CD4-positive, alpha-beta T cell treated with Interleukin-21 for 1 hour (primary cell): ENCODE results near the gene PCARE.
"Not testable (repeated sequence)": the region's sequence is repeated elsewhere in the genome, so short reads cannot be mapped to it uniquely, and the experiment has no call there.

ENCODE experiments used
- DNase-seq: peaks from one replicate; pipeline ENCODE4 v3.0.0-alpha.2; 2020

PCARE gene

DNA sequence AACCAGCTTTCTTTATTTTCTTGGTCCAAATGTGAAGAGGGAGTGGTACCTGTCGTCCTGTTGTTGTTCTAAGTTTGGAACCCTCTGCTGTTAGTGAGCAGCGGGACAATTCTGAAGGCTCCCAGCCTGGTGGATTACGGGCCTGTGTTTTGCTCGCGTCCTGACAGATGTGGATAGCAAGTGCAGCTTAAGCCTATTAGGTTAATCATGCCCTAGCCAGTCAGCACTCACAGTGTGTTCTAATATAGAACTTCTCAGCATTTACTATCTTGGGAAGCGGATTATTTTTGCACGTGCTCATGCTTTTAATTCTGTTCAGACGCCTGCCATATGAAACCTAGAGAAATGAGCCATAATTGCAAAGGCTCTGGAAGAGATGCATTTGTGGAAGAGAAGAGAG is at the start of gene PCARE:
Gene PCARE (minus strand): TSS at position 113 of the 400 bp plus-strand sequence. CDS start 262 bp downstream, outside the sequence.
- no peak for DNase-seq

DNA sequence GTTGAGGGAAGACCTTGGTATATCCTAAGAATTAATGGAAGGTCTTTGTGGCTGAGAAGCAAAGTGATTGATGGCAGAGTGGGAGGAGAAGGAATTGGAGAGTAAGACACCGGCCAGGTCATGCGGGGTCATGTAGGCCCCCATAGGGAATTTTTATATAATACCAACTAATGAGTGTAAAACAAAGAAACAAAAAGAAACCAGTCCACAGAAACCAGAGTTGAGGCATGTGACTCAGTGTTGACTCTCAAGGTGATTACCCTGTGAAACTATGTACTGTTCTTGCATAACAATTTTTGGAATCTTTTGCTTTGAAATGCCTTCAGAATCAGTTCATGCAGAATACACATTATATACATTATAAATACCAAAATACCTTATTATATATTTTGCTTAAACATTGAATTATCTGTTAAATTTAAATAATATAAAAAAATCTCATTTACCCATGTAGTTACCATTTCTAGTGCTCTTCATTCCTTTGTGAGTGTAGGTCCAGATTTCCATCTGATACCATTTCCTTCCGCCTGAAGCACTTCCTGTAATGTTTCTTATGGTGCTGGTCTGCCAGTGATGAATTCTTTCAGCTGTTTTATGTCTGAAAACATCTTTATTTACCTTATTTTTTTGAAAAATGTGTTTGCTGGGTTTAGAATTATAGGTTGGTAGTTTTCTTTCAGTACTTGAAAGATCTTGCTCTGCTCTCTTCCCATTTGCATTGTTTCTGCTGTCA is 49.5 kb upstream of the PCARE start:
- no peak for DNase-seq

DNA sequence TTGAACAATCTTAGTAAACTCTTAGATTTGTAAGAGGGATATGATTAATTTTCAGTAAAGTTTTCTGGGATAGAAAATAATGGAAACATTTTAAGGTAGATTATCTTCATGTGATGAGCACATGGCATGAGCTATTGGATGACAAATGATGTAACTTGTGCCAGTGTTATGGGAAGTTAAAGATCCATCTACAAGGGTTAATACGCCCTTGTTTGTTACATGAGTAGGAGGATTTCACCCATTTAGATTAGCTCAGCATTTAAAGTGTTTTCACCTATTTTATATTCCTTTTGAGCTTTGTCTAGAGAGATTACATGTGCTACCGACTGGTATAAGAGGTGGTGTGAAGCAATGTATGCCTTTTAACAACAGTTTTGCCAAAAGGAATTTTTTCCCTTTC is 46.5 kb upstream of the PCARE start:
- DNase-seq = no peak

DNA sequence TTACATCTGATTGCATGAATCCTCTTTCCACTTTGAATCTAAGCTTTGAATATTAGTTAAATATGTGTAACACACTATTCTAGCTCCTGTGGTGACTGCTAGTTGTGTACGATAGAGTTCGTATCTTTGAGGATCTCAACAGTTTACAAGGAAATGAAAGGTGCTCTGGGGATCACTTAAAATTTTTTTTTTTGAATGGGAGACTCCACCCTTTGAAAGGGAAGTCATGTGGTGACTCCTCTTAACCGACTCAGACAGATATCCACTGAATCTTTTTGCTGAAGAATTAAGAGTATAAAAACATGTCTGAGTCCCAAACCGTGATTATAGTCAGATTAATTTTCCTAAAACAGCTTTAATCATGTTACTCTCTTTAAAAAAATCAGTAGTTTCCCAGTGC is 44.9 kb upstream of the PCARE start:
- DNase-seq = peak; percentile 18

DNA sequence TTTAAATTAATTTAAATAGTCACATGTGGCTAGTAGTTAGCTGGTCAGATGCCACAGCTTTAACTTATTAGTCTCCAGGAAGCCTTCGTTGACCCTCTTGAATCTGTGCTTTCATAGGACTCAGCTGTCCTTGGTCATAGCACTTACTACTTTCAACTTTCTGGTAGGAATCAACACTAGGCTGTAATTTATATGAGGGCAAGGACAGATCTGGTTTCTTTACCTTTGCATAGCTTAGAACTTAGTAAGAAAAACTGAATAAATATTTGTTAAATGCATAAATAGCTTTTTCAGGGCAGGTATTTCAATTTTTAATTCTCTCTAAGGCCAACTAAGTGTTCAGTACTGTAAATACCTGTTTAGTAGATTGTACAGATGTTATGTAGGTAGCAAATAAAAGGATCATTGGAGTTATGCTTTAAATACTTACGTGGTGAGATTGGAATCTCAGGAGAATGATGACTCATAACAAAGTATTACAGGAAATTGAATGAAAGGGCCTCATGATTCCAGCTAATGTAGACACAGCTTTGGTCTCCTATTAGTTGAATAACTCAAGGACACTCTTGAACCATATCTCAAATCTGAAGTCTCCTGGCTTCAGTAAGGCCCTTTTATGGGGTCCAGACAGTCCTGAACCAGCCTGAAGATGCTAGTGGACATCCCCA is 43.4 kb upstream of the PCARE start:
- no peak for DNase-seq

DNA sequence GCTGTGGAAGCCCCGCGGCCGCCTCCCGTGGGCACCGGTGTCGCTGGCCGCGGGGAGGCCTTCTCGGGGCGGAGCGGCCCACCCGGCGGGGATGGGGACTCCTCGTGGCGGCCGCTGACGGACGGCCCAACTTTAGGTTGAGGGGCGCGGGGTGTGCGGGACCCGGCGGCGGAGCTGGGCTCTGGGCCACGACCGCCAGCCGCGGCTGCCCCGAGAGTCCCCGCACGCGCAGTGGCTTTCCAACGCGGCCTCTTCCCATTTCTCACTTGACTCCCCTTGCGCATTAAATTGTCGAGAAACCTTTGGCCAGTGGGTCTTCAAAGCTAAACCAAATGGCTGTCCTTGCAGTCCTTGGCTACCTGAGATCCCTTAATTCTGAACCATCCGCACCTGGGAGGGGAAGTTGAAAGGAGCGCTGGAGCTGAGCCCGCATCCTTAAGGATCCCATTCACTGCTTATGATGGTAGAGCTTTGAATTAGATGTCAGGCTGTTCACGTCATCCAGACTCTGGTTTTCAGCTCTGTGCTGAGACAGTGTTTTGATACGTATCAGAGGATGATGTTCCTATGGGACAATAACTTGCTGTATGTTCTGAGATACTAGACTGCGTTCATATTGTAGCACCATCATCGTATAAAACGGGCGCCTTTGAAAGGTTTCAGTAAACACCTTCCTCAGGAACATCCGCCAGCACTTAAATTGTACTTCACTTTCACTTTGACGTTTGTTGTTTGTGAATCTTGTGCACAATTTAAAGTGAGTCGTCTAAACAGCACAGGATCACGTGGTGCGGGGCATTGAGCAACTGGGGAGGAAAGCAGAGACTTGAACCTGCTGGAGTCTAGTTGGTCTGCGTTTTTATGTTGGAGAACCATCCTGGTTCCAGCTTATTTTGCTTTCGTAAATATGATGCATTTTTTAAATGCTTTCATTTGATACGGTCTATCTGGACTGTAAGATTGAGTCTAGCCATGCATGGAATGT is 41.8 kb upstream of the PCARE start:
- peak; percentile 83 for DNase-seq

DNA sequence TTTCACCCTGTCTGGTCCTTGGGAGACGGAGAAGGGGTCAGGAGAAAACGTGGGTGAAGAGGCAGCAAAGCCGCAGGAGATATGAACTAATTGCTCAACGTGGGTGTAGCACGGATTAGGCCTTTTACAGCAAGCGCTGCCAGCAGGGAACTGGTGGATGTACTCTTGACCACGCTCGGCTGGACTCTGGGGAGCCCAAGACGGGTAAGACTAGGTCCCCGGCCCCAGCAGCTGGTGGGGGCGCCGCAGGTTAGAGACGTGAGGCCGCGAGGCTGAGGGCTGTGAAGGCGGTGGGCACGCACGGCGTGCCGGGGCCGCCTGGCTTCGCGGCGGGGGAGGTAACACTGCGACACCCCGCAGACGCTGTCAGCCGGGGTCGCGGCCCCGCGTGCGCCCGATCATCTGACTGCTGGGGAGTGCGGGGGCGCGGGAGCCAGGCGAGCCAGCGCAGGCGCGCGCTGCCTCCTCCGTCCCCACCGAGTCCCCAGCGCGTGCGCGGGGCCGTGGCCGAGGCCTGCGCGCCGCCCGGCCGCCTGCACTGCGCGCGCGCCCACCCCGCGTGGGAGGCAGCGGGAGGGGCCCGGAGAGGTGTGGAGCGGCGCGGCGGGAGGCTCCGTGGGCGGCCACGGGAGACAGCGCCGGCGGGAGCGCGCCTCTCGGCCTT is 40.8 kb upstream of the PCARE start, which contains the start of gene CLIP4:
Gene CLIP4 (plus strand): TSS at position 470 of the 664 bp plus-strand sequence. CDS start 5,974 bp downstream, outside the sequence.
- peak; percentile 80 for DNase-seq

DNA sequence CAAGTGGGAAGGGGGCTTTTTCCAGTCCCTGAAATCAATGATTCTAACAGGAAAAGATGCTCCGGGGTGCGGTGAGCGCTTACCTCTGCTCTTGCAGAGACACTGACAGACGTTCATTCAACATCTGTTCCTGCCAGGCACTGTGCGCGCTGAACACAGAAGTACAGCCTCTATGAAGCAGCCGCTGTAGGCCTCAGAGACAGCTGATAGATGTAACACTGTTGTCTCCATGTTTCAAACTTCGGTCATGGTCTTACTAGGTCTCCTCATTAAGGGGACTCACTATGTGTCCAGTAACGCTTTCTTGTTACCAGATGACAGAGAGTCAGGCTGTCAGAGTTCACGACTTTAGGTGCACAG is 40.2 kb upstream of the PCARE start:
- no peak for DNase-seq

DNA sequence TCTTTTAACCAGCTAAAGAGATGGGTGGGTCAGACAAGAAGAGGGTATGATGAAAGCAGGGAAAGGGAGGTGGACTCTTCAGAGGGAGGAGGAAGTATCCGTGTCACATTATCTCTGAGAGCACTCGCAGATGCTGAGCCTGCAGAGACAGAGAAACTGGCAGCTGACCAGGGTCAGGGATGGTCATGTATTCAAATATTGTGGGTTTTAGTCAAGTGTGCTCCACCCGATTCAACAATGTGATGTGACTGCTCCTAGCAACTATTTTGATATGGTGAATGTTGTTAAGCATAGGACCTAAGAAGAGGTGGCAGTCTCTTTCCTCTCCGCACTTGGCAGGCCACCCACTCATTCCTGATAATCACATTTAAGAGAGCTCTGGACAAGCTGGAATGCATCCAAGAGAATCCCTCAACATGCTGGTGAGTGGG is 39.6 kb upstream of the PCARE start:
- DNase-seq = peak; percentile 18

DNA sequence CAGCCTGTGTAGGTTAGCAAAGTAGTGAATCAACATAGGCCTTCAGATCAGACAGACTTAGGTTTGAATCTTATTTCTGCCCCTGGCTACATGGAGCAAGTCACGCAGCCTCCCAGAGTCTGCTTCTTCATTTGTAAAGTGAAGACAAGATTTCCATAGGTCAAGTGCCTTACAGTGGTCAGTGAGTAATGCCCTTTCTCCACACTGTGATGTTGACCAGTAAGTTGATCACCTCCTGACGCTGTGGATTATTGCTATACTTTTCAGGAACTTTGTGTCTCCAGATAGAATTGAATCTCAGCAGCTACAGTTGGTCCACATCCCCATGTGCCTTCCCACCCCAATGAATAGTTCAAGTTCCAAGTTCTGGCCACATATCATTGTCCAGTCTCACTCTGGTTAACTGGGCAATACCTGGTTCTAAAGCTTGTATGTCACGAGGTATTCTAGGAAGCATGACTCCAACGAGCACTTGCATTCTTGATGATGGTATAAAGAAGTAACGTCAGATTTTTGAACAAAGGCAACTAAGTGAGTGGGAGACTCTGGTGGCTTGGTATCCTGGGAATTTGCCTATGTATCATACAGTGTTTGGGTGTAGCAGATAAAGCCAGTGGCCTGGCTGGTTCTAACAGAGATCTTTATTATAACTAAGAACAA is 38.8 kb upstream of the PCARE start:
- no peak for DNase-seq

DNA sequence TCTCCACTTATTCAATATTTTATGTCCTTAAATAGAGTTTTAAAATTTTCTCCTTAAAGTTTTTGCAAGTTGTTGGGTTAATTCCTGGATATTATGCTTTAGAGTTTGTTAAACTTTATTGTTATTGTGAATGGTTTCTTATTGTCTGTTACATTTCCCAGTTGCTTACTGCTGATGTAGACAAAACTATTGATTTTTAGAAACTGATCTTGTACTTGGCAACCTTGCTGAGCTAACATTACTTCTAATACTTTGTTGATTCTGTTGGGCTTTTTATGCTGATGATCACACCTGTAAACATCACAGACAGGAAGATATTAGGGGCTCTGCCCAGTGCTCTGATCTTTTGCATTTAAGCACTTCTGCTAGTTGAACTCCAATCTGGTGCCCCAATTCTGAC is 38.1 kb upstream of the PCARE start:
- DNase-seq = no peak

DNA sequence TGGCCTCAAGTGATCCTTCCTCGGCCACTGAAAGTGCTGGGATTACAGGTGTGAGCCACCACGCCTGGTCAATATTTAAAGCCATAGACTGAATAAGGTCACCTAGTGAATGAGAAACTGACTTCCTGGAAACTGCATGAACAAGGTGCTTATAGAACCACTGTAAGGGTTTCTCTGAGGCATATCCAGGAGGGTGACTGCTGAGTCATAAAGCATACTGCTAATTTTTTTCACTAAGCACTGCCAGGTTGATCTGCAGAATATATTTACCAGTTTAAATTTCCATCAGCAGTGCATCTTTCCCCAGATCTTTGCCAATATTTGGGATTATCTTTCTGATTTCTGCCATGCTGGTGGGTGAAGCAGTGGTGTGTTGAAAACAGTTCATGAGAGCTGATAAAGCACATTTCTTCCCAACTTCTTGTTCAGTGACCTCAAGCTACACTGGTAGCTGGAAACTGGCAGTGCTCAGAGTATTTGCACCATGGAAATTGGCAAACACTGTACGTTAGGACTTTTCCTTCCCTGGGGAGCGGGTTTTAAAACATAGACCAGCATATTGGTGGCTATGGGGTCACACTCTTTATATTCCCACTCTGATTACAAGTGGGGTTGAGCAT is 36.7 kb upstream of the PCARE start:
- no peak for DNase-seq

DNA sequence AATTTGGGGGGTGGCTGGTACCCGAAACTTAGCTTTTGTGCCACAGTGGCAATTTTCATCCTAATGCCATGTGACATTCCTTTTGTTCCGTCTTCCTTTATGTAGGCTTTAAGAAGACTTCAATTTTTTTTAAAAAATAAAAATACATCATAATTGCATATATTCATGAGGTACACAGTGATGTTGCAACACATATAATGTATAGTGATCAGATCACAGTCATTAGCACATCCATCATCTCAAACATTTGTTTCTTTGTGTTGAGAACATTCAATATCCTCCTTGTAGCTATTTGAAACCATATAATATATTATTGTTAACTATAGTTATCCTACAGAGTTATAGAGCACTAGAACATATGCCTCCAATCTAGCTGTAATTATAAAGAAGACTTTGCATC is 34.9 kb upstream of the PCARE start:
- DNase-seq = no peak

DNA sequence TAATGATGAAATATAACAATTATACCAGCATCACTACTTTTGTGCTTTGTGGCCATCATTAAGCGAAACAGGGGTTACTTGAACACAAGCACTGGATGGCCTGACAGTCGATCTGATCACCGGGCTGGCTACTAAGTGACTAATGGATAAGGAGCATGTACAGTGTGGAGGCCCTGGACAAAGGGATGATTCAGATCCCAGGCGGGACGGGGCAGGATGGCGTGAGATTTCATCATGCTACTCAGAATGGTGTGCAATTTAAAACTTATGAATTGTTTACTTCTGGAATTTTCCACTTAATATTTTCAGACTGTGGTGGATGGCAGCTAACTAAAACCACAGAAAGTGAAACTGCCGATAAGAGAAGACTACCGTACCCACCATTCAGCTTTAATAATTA is 33.9 kb upstream of the PCARE start:
- no peak for DNase-seq

DNA sequence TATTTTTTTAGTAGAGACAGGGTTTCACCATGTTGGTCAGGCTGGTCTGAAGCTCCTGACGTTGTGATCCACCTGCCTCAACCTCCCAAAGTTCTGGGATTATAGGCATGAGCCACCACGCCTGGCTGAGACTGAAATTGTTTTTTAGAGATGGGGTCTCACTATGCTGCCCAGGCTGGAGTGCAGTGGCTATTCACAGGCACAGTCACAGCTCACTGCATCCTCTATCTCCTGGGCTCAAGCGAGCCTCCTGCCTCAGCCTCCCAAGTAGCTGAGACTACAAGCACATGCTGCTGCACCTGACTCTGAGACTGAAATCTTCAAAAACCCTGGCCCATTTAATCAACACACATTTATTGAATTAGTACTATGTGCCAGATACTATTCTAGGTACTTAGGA is 33.2 kb upstream of the PCARE start:
- DNase-seq = not testable (repeated sequence)

DNA sequence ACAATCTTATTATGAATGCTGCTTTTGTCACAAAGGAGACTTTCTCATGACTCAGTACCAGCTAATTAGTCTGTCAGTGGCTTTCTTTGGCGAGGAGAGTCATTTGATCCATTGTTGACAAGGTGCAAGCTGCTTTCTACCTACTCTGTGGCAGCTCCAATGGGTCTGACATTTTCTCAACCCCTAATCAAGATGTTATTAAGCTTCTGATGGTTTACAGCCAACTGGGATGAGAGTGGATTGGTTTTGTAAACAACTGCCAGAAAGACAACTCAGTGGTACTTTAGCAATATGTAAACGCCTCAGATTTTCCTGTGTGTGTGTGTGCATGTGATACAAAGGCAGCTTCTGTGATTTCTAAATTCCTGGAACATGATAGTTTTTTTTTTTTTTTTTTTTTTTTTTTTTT is 32.7 kb upstream of the PCARE start:
- no peak for DNase-seq

DNA sequence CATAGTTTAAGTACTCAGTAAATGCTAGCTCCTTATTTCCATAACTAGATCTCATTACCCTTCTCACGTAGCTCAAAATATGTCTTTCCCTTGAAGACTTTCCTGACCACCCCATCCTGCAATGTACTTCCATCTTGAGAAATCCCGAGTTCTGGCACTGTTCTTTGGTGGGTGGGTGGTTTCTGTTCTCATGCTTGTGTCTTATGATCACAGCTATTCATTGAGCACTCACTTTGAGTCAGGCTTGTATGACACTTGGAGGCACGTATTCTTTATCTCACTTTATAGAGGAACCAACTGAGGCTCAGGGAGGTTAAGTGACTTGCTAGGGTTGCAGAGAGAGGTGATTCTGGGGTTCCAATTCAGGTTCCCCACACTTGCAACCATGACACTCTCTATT is 31.9 kb upstream of the PCARE start:
- DNase-seq = no peak

DNA sequence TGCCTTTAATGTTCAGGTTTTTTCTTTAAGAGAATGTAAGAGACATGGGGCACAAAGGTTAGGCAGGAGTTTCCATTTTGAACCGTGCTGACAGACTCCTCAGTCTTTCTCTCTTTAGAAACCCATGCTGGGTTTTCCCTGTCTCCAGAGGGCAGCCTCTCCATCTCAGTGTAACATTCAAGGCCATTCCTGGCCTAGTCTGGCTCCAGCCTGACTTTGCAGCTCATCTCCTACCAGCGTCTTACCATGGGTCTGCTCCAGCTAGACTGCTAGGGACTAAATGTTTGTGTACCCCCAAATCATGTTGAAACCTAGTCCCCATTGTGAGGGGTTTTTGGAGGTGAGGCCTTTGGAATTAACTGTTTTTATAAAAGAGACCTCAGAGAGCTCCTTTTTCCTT is 31.1 kb upstream of the PCARE start:
- no peak for DNase-seq

DNA sequence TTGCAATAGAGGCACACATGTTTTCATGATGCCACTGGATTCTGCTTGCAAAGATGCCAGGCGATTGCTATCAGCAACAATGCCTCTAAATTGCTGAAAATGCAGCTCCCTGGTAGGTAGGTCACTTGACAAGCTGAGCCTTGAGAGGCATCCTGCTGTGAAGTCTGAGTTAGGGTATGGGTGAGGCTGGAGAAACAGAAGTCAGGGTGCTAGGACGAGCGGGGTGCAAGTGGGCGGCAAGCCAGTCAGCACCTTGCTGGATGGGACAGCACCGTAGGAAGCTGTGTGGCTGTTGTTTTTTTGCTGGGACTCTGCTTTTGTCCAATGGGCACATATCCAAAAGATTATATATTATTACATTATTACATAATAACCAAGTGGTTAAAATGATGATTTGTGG is 30.4 kb upstream of the PCARE start:
- DNase-seq = no peak

DNA sequence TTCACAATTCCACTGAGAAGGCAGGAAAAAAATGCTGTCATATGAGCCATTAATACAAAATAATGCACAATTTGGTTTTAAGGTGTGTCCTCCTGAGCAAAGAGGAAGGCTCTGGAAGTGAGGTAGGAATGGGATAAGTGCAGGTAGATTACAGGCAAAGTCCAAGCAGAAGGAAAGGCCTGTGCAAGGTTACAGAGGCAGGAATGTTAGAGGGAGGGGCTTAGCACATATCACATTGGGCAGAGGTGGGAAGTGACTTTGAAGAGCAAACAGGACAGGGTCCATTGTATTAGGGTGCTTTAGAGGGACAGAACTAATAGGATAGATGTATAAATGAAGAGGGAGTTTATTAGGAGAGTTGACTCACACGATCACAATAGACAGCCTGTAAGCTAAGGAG is 26.2 kb upstream of the PCARE start:
- DNase-seq = no peak

DNA sequence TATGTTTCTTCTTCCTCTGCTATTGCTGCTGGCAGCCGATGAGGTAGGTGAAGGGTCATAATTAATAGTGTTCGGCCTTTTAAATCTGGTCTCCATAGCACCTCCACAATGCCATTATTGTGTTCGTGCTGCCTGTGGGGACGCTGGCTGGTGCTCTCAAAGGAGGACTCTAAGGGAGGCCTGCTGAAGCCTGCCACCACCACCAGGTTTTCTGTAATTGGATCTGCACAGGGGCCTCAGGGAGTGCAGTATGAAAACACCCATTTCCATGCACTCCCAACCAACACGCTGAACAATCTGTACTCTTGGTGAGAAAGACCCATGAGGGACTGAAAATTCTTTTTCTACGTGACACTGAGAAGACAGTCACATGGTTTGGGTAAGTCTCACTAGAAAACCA is 23.2 kb upstream of the PCARE start:
- no peak for DNase-seq

DNA sequence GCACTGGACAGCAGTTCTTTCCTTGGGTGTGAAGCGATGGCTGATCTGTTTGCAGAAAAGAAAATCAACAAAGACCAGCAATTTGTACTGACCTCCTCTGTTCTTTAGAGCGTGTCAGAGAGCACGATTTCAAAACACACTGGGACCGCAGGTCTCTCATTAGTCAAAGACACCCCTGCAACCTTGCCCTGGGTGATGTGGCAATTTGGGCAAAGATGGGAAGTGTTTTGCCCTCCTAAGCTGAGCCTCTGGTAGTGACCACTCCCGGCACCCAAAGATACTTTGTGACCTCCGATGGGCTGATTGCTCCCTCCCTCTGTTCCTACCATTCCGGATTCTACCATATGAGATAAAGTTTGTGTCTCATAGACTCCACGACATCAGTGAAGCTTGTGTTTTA is 22.6 kb upstream of the PCARE start:
- DNase-seq = no peak
